G401 (cell line): ENCODE measurements around the gene NRG3. TPM values are rescaled to one million over a fixed set of nuclear protein-coding genes. Genes with fewer than 3 reads are reported as not detected.
A peak's percentile ranks its signal among the peaks of the same experiment; 100 is the strongest.

Experiments used
- DNase-seq: peaks from one replicate; pipeline ENCODE4 v3.0.0-alpha.2; 2015; ENCODE audit warnings: low spot score
- in situ Hi-C: cut with HindIII; loops from 2 replicates; pipeline ENCODE4 v1.10.0; 2016; ENCODE audit warnings: low sequenced_read_pairs, mixed read lengths
- total RNA-seq: library from RNA; depleted of rRNA; stranded (reverse); fragments of >200 nt; shearing (Covaris generic); gene quantifications from 2 replicates; pipeline ENCODE4 v1.2.3, GENCODE V29; 2014; rRNA removed

NRG3 gene
- total RNA-seq = not detected in 2 replicates

DNA sequence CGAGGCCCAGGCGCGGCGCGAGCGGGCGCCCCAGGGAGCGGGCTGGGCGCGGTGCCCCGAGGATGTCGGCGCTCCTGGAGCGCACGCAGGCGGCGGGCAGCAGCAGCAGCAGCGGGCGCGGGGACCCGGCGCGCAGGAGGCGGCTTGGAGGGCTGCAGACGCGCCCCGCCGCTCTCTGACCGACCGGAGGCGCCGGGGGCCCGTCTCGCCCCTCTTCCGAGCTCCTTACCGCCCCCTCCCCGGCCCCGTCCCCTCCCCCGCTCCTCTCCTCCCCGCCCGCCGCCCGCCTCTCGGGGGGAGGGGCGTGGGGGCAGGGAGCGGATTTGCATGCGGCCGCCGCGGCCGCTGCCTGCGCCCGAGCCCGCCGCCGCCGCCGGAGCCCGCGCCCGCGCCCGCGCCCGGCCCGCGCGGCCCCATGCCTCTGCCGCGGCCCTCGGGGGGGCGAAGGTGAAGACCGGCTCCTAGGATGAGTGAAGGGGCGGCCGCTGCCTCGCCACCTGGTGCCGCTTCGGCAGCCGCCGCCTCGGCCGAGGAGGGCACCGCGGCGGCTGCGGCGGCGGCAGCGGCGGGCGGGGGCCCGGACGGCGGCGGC is at the start of gene NRG3:
Gene NRG3 (plus strand): TSS at position 320 of the 592 bp plus-strand sequence.
- in situ Hi-C loops = no loop called here
- DNase-seq = no peak

DNA sequence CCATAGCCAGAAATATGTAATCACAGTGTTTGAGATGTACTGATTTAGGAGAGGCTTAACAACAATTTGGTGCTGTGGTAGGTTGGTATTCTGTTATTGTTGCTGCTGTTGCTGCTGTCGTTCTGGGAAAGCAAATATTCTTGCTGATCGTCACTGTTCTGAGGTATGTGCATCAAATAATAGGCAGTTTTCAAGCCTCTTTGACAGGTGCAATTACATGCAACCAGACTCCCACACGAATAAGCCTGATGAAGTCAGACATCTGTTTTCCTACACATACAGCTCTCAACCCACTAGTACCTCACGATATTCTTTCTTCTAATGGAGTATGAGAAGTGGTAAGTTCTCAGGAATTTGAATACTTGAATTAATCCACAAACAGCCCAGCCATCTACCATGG is 46.7 kb upstream of the NRG3 start:
- DNase-seq = no peak
- in situ Hi-C loops = no loop called here

DNA sequence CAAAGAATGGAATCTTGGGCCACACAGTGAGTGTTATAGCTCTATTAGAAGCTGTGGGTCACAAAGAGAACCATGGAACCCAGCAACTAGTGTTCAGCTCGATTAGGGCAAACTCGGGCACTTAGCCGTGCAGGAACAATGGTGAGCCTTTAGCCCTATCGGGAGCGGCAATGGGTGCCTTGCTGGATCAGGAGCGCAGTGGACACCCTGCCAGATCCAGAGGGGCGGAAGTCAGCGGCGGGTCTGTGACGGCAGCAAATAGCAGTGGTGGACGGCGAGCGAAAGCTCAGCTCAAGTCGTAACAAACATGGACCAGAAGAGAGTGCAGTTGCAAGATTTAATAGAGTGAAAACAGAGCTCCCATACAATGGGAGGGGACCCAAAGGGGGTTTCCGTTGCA is 43.9 kb upstream of the NRG3 start:
- in situ Hi-C loops = no loop called here
- no peak for DNase-seq

DNA sequence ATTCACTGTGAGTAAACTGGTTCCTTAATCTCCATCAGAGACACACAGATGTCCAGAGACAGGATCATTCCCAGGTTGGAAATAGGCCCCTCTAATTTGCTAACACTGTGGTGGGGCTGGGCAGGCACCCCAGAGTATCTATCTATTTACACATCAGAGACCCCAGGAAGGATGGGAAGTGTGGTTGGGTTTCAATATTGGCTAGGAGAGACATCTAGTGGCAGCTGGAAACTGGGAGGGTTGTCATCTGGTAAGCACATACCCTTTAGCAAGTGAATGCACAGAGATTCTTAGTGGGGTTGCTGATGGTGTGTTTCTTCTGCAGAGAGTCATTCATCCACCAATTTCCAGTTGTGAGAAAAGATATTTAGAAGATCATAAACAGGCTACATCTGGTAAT is 36.0 kb upstream of the NRG3 start:
- DNase-seq = no peak
- in situ Hi-C loops = no loop called here

DNA sequence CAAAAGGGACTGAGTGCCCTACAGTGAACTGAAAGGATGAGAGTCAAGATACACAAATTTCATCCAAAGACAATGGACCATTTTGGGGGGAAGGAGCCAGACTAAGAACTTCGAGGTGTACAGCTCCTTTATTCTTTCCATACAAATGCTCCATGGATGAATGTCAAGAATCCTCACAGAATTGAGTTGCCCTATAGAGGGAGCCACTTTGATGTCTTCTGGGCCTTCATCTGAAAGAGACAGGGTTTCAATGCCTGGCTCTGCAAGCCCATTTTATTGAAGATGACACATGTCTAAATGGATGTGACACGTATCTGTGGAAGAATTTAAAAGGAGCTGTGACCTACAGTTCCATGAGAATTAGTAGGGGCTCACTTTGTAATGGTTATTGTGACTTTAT is 32.0 kb upstream of the NRG3 start:
- in situ Hi-C loops = no loop called here
- no peak for DNase-seq

DNA sequence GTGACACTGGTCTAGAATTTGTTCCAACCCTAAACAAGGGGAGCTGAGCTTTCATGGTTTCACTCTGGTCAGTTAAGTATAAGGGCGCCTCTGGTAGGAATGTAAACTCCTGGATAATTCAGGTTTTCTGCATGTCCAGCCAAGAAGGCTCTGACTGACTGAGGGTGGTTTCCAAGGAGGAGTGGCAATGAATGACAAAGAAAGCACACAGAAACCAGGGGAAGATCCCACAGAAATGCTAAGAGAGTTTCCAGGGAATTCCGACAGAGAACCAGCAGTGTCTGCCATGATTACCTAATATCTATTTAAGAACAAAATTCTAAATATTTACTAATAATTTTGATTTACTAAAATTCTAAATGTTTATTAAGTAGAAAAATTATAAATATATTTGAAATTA is 27.3 kb upstream of the NRG3 start:
- no peak for DNase-seq
- in situ Hi-C loops = no loop called here

DNA sequence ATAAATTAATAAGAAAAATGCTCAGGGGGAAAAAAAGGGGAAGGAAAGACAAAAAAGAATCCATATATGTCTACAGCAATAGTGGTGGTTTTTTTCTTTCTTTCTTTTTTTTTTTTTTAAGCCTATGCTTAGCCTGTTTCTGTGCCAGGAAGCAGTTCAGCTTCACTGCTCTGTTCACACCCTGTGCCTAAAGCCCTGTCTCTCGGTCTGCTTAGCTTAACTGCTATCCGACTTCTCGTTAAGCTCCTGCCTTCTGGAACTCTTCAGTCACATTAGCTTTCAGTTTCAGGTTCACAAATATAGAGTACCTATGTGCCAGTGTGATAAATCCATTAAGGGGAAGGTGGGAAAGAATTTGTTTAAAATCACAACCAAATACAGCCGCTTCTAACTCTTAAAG is 26.5 kb upstream of the NRG3 start:
- no peak for DNase-seq
- in situ Hi-C loops = no loop called here

DNA sequence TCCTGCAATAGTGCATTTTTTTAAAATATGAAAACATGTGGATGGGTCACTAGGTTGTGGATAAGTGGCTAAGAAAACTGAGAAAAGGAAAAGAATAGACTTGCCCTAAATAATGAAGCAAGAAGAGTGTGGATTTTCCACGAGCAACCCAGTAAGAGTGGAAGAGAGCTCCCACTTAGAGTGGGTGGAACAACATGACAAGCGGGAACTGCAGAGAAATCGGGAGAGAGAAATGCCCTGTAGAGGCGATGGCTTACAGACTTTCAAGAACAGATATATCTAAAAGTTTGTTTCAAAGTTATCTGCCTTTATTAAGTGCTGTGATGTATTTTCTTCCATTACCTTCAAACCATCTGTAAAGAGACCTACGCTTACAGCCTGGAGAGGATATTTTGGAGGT is 26.1 kb upstream of the NRG3 start:
- in situ Hi-C loops = no loop called here
- DNase-seq = no peak

DNA sequence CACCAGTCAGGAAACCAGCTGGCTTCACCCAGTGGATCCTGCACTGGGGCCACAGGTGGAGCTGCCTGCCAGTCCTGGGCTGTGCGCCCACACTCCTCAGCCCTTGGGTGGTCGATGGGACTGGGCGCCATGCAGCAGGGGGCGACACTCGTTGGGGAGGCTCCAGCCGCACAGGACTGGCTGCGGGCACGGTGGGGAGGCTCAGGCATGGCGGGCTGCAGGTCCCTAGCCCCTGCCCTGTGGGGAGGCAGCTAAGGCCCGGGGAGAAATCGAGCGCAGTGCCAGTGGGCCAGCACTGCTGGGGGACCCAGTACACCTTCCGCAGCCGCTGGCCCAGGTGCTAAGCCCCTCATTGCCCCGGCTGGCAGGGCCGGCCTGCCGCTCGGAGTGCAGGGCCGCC is 12.4 kb upstream of the NRG3 start:
- DNase-seq = no peak
- in situ Hi-C loops = no loop called here

DNA sequence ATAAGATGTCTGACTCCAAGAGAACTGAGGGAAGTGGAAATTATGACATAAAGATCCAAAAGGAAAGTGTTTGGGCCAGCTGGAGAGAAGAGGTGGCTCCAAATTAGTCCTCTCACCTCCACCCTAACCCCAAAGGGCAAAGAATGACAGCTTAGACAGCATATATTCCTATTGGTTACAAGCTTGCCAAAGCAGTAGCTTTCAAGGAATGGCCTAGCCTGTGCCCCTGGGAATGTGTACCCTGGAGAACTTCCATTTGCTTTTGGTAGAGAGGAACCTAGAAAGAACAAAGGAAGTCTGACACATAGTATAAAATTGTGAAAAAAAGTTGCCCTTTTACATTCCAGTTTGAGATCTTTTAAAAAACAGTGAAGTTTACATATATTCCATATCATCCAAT is 11.2 kb upstream of the NRG3 start:
- in situ Hi-C loops = no loop called here

DNA sequence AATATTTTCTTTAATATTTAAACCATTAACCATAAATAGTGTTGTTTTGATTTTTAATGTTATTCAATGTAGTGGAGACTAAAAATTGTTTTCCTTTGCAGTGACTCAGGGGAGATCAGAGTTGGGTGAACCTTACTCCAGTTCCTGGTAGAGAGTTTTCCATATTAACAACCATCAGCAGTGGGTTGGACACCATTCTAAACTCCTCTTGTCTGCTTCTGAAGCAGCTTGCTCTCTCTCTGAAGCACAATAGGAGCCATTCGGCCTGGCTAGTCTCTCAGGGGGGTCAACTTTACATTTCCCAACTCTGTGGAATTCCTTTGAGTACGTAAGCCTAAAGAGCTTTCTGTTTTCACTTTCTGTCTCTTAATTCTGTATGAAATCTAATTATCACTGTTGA is 9.4 kb upstream of the NRG3 start:
- in situ Hi-C loops = no loop called here
- DNase-seq = no peak

More for the DNA sequence above, 11.2 kb upstream of the NRG3 start:
- no peak for DNase-seq

DNA sequence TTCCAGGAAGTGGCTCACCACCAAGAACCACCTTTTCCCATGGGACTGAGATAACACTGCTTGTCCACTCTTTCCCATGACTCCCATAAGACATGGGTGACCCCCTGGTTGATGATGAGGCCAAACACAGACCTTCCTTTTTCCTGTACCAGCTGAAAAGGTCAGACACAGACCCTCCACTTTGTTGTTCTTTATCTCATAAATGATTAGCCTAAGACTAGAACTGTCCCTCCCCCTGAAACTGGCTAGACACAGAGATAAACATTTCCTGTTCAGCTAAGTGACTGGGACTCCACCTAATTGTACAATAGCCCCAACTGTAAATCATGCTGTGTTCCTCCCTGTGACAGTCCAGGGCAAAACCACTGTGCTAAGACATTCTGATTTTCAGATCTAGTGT is 8.2 kb upstream of the NRG3 start:
- DNase-seq = no peak
- in situ Hi-C loops = no loop called here

DNA sequence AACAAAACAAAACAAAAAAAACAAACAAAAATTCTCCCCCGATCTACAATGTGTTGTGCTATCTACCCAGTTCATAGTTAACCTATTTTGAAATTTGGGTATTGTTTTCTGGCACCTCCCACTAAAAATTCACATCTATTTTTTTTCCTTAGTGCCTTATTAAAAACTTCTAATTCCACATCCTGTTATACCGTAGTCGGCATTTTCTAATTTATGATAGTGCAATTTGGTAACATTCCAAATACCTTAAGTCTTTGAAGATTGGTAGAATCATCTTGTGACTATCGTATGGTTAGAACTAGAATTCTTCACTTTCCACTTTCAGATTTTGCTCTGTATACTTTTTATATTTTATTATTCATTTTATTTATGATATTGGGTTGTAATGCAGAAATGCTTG is 4.5 kb upstream of the NRG3 start:
- no peak for DNase-seq
- in situ Hi-C loops = no loop called here

DNA sequence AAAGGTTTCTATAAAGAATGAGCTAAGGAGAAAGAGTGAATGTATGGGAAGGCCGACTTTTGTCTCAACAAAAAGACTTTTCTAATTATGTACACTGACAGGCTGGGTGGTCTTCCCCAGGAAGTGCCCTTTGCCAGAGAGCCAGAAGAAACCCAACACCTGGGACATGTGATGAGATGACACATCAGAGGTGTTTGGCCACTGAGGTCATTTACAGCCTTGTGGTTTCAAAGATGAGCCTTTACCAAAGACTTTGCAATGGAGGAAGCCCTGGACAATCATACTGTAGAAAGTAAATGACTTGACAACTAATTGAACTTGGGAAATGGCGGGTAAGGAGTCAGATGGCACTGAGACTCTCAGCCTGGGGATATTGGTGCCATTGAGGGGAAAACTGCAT is 3.4 kb upstream of the NRG3 start:
- no peak for DNase-seq
- in situ Hi-C loops = no loop called here

DNA sequence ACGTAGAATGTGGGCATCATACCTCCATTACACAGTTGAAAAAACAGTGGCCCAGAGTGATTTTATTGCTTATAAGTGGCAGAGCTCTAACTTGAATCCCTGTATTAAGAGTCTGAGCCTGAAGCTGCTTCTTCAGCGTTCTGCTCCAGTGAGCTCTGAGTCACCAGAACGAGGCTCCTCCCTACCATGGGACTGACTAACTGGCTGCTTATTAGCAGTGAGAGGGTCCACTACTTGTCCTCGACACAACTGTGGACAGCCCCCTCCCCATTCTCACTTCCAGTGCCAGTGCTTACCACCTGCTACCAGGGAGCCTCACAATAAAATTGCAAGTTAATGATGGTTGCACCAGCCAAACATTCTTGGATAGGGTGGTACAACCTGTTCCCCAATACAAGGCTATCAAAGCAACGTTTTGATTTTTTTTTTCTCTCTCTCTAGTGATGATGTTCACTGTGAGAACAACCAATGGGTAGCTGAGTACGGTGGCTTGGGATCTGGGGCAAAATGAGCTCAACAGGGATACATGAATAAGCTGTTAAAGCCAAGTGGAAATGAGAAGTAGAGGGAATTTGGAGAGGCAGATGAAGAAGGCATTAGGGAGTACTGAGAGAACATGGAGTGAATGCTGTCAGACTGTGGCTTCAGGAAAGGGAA is 2.7 kb upstream of the NRG3 start:
- DNase-seq = no peak
- in situ Hi-C loops = no loop called here

DNA sequence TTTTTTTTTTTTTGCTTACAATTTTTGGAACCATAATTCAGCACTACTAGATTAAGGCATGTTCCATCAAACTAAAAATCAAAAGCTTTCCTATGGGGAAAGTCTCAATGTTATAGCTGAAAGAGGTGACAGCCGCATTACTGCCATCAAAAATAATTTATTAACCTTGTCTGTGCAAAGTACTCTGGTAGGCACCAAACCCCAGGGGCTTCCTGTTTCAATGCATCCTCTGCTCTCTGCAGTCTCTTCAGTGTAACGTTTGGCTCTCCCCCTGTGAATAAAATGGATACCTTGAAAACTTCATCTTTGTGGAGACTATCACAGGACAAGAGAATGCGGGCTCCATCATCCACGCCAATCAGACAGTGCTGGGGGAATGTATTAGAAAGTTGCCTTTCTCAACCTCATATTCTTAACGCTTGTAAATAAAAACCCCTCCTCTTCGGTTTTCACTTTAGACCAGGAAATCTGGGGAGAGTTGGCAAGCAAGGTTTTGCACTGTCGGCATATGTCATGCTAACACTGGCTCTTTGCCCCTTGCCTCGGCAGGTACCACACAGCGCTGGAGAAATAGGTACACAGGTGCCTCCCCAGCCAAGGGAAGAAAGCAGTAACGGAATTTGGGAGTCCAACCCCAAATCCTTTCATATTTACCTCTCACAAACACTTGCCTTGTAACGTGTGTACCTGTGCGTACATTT is 1.6 kb upstream of the NRG3 start:
- in situ Hi-C loops = no loop called here
- DNase-seq = no peak

DNA sequence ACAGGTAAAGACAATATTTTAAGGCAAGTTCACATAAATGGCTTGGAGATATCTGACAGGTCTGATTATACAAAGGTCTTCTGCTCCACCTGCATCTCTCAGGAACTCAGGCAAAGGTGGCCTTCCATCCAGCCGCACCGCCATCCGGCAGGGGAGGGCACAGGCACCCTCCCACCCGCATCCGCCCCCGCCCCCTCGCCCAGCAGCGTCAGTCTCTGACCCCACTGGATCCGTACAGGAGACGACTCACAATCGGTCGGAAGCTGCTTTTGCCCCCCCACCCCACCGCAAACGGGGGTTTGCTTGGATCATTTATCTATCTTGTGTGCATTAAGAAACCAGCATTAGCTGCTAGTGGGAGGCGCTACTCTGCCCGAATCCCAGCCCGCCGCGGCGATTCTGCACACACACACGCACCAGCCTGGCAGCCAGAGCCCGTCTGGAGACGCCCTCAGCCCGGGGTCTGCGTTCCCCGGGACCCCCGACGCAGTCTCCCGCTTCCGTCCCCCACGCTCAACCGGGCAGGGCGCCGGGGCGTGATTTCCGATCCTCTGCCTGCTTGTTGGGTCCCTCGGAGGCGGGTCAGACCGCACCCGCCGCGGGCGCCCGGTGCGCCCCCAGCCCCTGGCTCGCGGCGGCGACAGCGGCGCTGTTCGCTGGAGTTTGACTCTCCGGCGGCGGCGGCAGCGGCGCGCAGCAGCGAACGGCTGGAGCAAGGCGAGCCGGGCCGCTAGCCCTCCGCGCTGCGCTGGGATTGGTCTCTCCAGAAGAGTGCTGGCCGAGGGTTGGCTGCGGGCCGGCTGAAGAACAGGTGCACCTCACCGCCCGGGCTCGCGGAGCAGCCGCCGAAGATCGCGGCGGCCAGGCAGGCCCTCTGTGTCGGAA is 820 bp upstream of the NRG3 start:
- peak; percentile 37 for DNase-seq
- in situ Hi-C loops = no loop called here

DNA sequence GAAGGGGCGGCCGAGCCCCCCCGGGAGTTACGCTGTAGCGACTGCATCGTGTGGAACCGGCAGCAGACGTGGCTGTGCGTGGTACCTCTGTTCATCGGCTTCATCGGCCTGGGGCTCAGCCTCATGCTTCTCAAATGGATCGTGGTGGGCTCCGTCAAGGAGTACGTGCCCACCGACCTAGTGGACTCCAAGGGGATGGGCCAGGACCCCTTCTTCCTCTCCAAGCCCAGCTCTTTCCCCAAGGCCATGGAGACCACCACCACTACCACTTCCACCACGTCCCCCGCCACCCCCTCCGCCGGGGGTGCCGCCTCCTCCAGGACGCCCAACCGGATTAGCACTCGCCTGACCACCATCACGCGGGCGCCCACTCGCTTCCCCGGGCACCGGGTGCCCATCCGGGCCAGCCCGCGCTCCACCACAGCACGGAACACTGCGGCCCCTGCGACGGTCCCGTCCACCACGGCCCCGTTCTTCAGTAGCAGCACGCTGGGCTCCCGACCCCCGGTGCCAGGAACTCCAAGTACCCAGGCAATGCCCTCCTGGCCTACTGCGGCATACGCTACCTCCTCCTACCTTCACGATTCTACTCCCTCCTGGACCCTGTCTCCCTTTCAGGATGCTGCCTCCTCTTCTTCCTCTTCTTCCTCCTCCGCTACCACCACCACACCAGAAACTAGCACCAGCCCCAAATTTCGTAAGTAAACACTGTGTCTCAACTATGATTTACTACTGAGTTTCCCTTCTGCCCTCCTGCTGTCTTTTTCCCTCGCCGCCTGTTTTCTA is 666 bp downstream of the NRG3 start:
- no peak for DNase-seq
- in situ Hi-C loops = no loop called here
